Mesendoderm (in vitro differentiated cells): ENCODE results near the gene SLC12A7.

ENCODE experiments used
- DNase-seq: peaks from one replicate; pipeline ENCODE4 v3.0.0; 2013
- H2AK5ac ChIP-seq: 2 replicates; pipeline ENCODE4 v1.6.1; 2013; ENCODE audit warnings: low read length, inconsistent platforms
- H2BK120ac ChIP-seq: 2 replicates; pipeline ENCODE4 v1.6.1; 2013; ENCODE audit warnings: low read depth, mild to moderate bottlenecking, low read length, moderate library complexity, mixed read lengths
- H2BK15ac ChIP-seq: replicated peaks from 2 replicates; pipeline ENCODE4 v1.6.1; 2013; ENCODE audit warnings: low read depth, mild to moderate bottlenecking, moderate library complexity
- H2BK5ac ChIP-seq: 2 replicates; pipeline ENCODE4 v1.6.1; 2013; ENCODE audit warnings: low read length, inconsistent platforms
- H3K18ac ChIP-seq: 2 replicates; pipeline ENCODE4 v1.6.1; 2013; ENCODE audit warnings: mild to moderate bottlenecking, low read length, mixed read lengths
- H3K23ac ChIP-seq: one replicate; pipeline ENCODE4 v1.6.1; 2013; ENCODE audit warnings: low read length
- H3K27ac ChIP-seq: 2 replicates; pipeline ENCODE4 v1.5.1; 2013; ENCODE audit warnings: low read depth, mild to moderate bottlenecking, inconsistent platforms, low read length, moderate library complexity
- H3K27me3 ChIP-seq: 2 replicates; pipeline ENCODE4 v1.6.1; 2013; ENCODE audit warnings: low read length, control low read depth, mild to moderate bottlenecking, inconsistent platforms; ENCODE audit not compliant: insufficient read depth, poor library complexity
- H3K36me3 ChIP-seq: 2 replicates; pipeline ENCODE4 v1.6.1; 2013; ENCODE audit warnings: low read length, inconsistent platforms; ENCODE audit not compliant: control insufficient read depth, insufficient read depth
- H3K4ac ChIP-seq: one replicate; pipeline ENCODE4 v1.6.1; 2013; ENCODE audit warnings: low read depth, mild to moderate bottlenecking, low read length, moderate library complexity
- H3K4me1 ChIP-seq: 2 replicates; pipeline ENCODE4 v1.6.1; 2013; ENCODE audit warnings: low read depth, low read length, inconsistent platforms; ENCODE audit not compliant: control insufficient read depth
- H3K4me2 ChIP-seq: 2 replicates; pipeline ENCODE4 v1.6.1; 2013; ENCODE audit warnings: low read length
- H3K4me3 ChIP-seq: 2 replicates; pipeline ENCODE4 v1.5.1; 2013; ENCODE audit warnings: mild to moderate bottlenecking, low read length
- H3K56ac ChIP-seq: one replicate; pipeline ENCODE4 v1.6.1; 2013; ENCODE audit warnings: low read length
- H3K79me1 ChIP-seq: 2 replicates; pipeline ENCODE4 v1.6.1; 2013; ENCODE audit warnings: low read length, inconsistent platforms
- H3K79me2 ChIP-seq: 2 replicates; pipeline ENCODE4 v1.6.1; 2013; ENCODE audit warnings: mild to moderate bottlenecking, low read length; ENCODE audit not compliant: control insufficient read depth, insufficient read depth
- H3K9ac ChIP-seq: 2 replicates; pipeline ENCODE4 v1.6.1; 2013; ENCODE audit warnings: low read length, inconsistent platforms
- H4K5ac ChIP-seq: one replicate; pipeline ENCODE4 v1.6.1; 2013; ENCODE audit warnings: low read length
- H4K8ac ChIP-seq: one replicate; pipeline ENCODE4 v1.6.1; 2013; ENCODE audit warnings: low read depth, mild to moderate bottlenecking, control low read depth, low read length, moderate library complexity
- WGBS: extraction: QIAGEN DNeasy Blood & Tissue Kit; methylation state at CpG from one replicate; pipeline ENCODE4 v1.1.7; 2013; ENCODE audit warnings: low lambda C conversion rate, missing lambda C conversion rate; ENCODE audit not compliant: insufficient coverage; ENCODE audit errors: extremely low coverage; 5-methylcytosine and 5-hydroxymethylcytosine counted together

SLC12A7 gene

GRCh38 chr5:1066676-1067075 lies 45.2 kb downstream of the SLC12A7 start:
- Histone ChIP-seq H3K27ac (no peak overlapping the region), H3K36me3 (no peaks in the 10 kb centered on the region), H3K4me2 (no peak overlapping the region), H2BK15ac (no peak overlapping the region), H3K9ac (no peak overlapping the region), H3K18ac (no peak overlapping the region), H3K27me3 (no peaks in the 10 kb centered on the region), H3K79me2 (no peaks in the 10 kb centered on the region), H4K8ac (no peak overlapping the region), H3K56ac (no peak overlapping the region), H3K4ac (no peak overlapping the region), H3K23ac (no peak overlapping the region), H2BK5ac (no peak overlapping the region), H3K79me1 (no peaks in the 10 kb centered on the region), H3K4me1 (no peaks in the 10 kb centered on the region), H2BK120ac (no peak overlapping the region), H4K5ac (no peak overlapping the region), H2AK5ac (no peak overlapping the region), H3K4me3 (no peak overlapping the region)
- DNase-seq: no peak
- WGBS: no CpG with 5 or more reads among the region's 12 CpGs

GRCh38 chr5:1065891-1066650 lies 45.8 kb downstream of the SLC12A7 start:
- Histone ChIP-seq H3K56ac (no peak overlapping the region), H3K27ac (no peak overlapping the region), H3K23ac (no peak overlapping the region), H4K8ac (no peak overlapping the region), H3K18ac (no peak overlapping the region), H3K4me1 (no peaks in the 10 kb centered on the region), H2BK120ac (no peak overlapping the region), H3K4me3 (no peak overlapping the region), H2BK5ac (no peak overlapping the region), H3K79me2 (no peaks in the 10 kb centered on the region), H2BK15ac (no peak overlapping the region), H3K9ac (no peak overlapping the region), H2AK5ac (no peak overlapping the region), H4K5ac (no peak overlapping the region), H3K4me2 (no peak overlapping the region), H3K36me3 (no peaks in the 10 kb centered on the region), H3K27me3 (no peaks in the 10 kb centered on the region), H3K79me1 (no peaks in the 10 kb centered on the region), H3K4ac (no peak overlapping the region)
- DNase-seq: no peak
- no CpG with 5 or more reads among the region's 16 CpGs for WGBS

GRCh38 chr5:1065143-1065750 lies 46.6 kb downstream of the SLC12A7 start:
- Histone ChIP-seq H3K23ac (no peak overlapping the region), H3K4me3 (no peak overlapping the region), H3K4me1 (no peaks in the 10 kb centered on the region), H3K79me1 (no peaks in the 10 kb centered on the region), H2BK5ac (no peak overlapping the region), H2BK15ac (no peak overlapping the region), H3K36me3 (no peaks in the 10 kb centered on the region), H3K18ac (no peak overlapping the region), H3K56ac (no peak overlapping the region), H2AK5ac (no peak overlapping the region), H3K79me2 (no peaks in the 10 kb centered on the region), H3K9ac (no peak overlapping the region), H2BK120ac (no peak overlapping the region), H3K27me3 (no peaks in the 10 kb centered on the region), H4K8ac (no peak overlapping the region), H3K4me2 (no peak overlapping the region), H4K5ac (no peak overlapping the region), H3K4ac (no peak overlapping the region), H3K27ac (no peak overlapping the region)
- no peak for DNase-seq
- WGBS: no CpG with 5 or more reads among the region's 26 CpGs

- Histone ChIP-seq H2AK5ac (no peak overlapping the region), H3K23ac (no peak overlapping the region), H3K27ac (no peak overlapping the region), H4K8ac (no peak overlapping the region), H2BK15ac (no peak overlapping the region), H3K36me3 (no peaks in the 10 kb centered on the region), H2BK120ac (no peak overlapping the region), H3K4ac (no peak overlapping the region), H2BK5ac (no peak overlapping the region), H3K79me1 (no peaks in the 10 kb centered on the region), H3K4me2 (no peak overlapping the region), H3K9ac (no peak overlapping the region), H3K4me1 (no peaks in the 10 kb centered on the region), H3K4me3 (no peak overlapping the region), H3K18ac (no peak overlapping the region), H3K27me3 (no peaks in the 10 kb centered on the region), H3K79me2 (no peaks in the 10 kb centered on the region), H3K56ac (no peak overlapping the region), H4K5ac (no peak overlapping the region)
- WGBS: 100% methylated on average over 2 of the region's 49 CpGs
- DNase-seq: no peak
Measured at GRCh38 chr5:1064383-1065142, 47.3 kb downstream of the SLC12A7 start.

GRCh38 chr5:1063661-1064382 lies 48.0 kb downstream of the SLC12A7 start:
- no peaks in the 10 kb centered on the region for H3K79me1 ChIP-seq
- H4K5ac ChIP-seq: no peak overlapping the region
- WGBS: no CpG with 5 or more reads among the region's 56 CpGs
- H3K9ac ChIP-seq: no peak overlapping the region
- no peak overlapping the region for H3K4ac ChIP-seq
- H3K4me2 ChIP-seq: no peak overlapping the region
- no peak overlapping the region for H3K23ac ChIP-seq
- H2BK15ac ChIP-seq: no peak overlapping the region
- H3K4me1 ChIP-seq: no peaks in the 10 kb centered on the region
- H3K27ac ChIP-seq: no peak overlapping the region
- H2AK5ac ChIP-seq: no peak overlapping the region
- no peaks in the 10 kb centered on the region for H3K36me3 ChIP-seq
- H2BK120ac ChIP-seq: no peak overlapping the region
- no peak overlapping the region for H2BK5ac ChIP-seq
- no peak overlapping the region for H4K8ac ChIP-seq
- no peak overlapping the region for H3K4me3 ChIP-seq
- no peaks in the 10 kb centered on the region for H3K27me3 ChIP-seq
- DNase-seq: no peak
- H3K18ac ChIP-seq: no peak overlapping the region
- no peaks in the 10 kb centered on the region for H3K79me2 ChIP-seq
- H3K56ac ChIP-seq: no peak overlapping the region
